DOHH2 (cell line): Measurements from ENCODE around the gene CCL2.

Source experiments
- H3F3A ChIP-seq: fragments of 200-600 bp; sonication (generic), shearing (Covaris generic); 2 replicates; pipeline ENCODE4 v1.6.0; 2016; ENCODE audit warnings: antibody characterized with exemption, mild to moderate bottlenecking; ENCODE audit not compliant: control insufficient read depth, insufficient read depth
- H3K27ac ChIP-seq: fragments of 200-600 bp; sonication (generic); 2 replicates; pipeline ENCODE4 v1.5.1; 2014; ENCODE audit warnings: low read depth, mild to moderate bottlenecking, low read length, moderate library complexity
- H3K27me3 ChIP-seq: fragments of 200-600 bp; sonication (generic); 2 replicates; pipeline ENCODE4 v1.6.1; 2014; ENCODE audit warnings: mild to moderate bottlenecking, low read length, mixed read lengths; ENCODE audit not compliant: control insufficient read depth
- H3K36me3 ChIP-seq: fragments of 200-600 bp; sonication (generic); 2 replicates; pipeline ENCODE4 v1.6.1; 2014; ENCODE audit warnings: mild to moderate bottlenecking, low read length, moderate library complexity, mixed read lengths; ENCODE audit not compliant: control insufficient read depth
- H3K4me1 ChIP-seq: fragments of 200-600 bp; sonication (generic); 2 replicates; pipeline ENCODE4 v1.6.1; 2014; ENCODE audit warnings: mild to moderate bottlenecking, low read length, mixed read lengths; ENCODE audit not compliant: control insufficient read depth
- H3K4me2 ChIP-seq: fragments of 200-600 bp; sonication (generic); 2 replicates; pipeline ENCODE4 v1.6.0; 2014; ENCODE audit warnings: mild to moderate bottlenecking, low read length, moderate library complexity
- H3K4me3 ChIP-seq: fragments of 200-600 bp; sonication (generic); 2 replicates; pipeline ENCODE4 v1.5.1; 2014; ENCODE audit warnings: mild to moderate bottlenecking, low read length, mixed read lengths
- H3K79me2 ChIP-seq: fragments of 200-600 bp; sonication (generic); 2 replicates; pipeline ENCODE4 v1.6.1; 2014; ENCODE audit warnings: mild to moderate bottlenecking, low read length, mixed read lengths; ENCODE audit not compliant: control insufficient read depth
- H3K9me2 ChIP-seq: fragments of 200-600 bp; sonication (generic); replicated peaks from 2 replicates; pipeline ENCODE4 v1.6.1; 2014; ENCODE audit warnings: mild to moderate bottlenecking, low read length, mixed read lengths; ENCODE audit not compliant: control insufficient read depth
- H3K9me3 ChIP-seq: fragments of 200-600 bp; sonication (generic); 2 replicates; pipeline ENCODE4 v1.6.1; 2014; ENCODE audit warnings: antibody characterized with exemption, low read length, mixed read lengths; ENCODE audit not compliant: control insufficient read depth, insufficient read depth
- H4K20me1 ChIP-seq: fragments of 200-600 bp; sonication (generic); 2 replicates; pipeline ENCODE4 v1.6.0; 2014; ENCODE audit warnings: low read depth, mild to moderate bottlenecking, antibody characterized with exemption, low read length, moderate library complexity; ENCODE audit not compliant: control insufficient read depth, insufficient read depth
- CTCF ChIP-seq: fragments of 200-600 bp; sonication (generic); IDR thresholded peaks from one replicate; pipeline ENCODE4 v1.5.1; 2014; ENCODE audit warnings: antibody characterized with exemption, mild to moderate bottlenecking, low read depth, low read length; ENCODE audit not compliant: poor library complexity, severe bottlenecking
- EZH2phosphoT487 ChIP-seq: fragments of 200-600 bp; sonication (generic); IDR thresholded peaks from 2 replicates; pipeline ENCODE4 v1.6.1; 2017; ENCODE audit warnings: borderline replicate concordance, mild to moderate bottlenecking, antibody characterized with exemption, low read length, moderate library complexity, mixed read lengths

The CCL2 gene

GRCh38 chr17:34246881-34247280 is 8.2 kb upstream of the CCL2 start:
- Histone ChIP-seq H3F3A (no peaks in the 10 kb centered on the region), H3K79me2 (no peaks in the 10 kb centered on the region), H3K4me3 (no peak overlapping the region), H3K9me3 (no peaks in the 10 kb centered on the region), H4K20me1 (no peaks in the 10 kb centered on the region), H3K36me3 (no peaks in the 10 kb centered on the region), H3K27ac (no peak overlapping the region), H3K4me1 (peaks cover 7% of the 10 kb centered on the region), H3K4me2 (no peak overlapping the region), H3K9me2 (no peaks in the 10 kb centered on the region), H3K27me3 (no peaks in the 10 kb centered on the region)
- TF ChIP-seq CTCF: no peak
- no peak for TF ChIP-seq EZH2phosphoT487

GRCh38 chr17:34248511-34249024 is 6.5 kb upstream of the CCL2 start:
- H3K9me3 ChIP-seq: no peaks in the 10 kb centered on the region
- no peaks in the 10 kb centered on the region for H3F3A ChIP-seq
- no peak overlapping the region for H3K27ac ChIP-seq
- no peaks in the 10 kb centered on the region for H3K9me2 ChIP-seq
- no peak overlapping the region for H3K4me3 ChIP-seq
- H4K20me1 ChIP-seq: no peaks in the 10 kb centered on the region
- H3K27me3 ChIP-seq: no peaks in the 10 kb centered on the region
- no peaks in the 10 kb centered on the region for H3K36me3 ChIP-seq
- H3K4me2 ChIP-seq: no peak overlapping the region
- TF ChIP-seq CTCF: no peak
- TF ChIP-seq EZH2phosphoT487: no peak
- H3K4me1 ChIP-seq: no peaks in the 10 kb centered on the region
- H3K79me2 ChIP-seq: no peaks in the 10 kb centered on the region

- TF ChIP-seq CTCF (no peak), EZH2phosphoT487 (no peak)
- no peaks in the 10 kb centered on the region for H3K9me3 ChIP-seq
Measured at GRCh38 chr17:34249061-34249460, 6.0 kb upstream of the CCL2 start.

More at GRCh38 chr17:34249061-34249460, 6.0 kb upstream of the CCL2 start:
- H3K4me3 ChIP-seq: no peak overlapping the region
- H3K9me2 ChIP-seq: no peaks in the 10 kb centered on the region
- no peaks in the 10 kb centered on the region for H4K20me1 ChIP-seq
- H3K79me2 ChIP-seq: no peaks in the 10 kb centered on the region
- no peaks in the 10 kb centered on the region for H3K4me1 ChIP-seq
- no peaks in the 10 kb centered on the region for H3F3A ChIP-seq
- H3K36me3 ChIP-seq: no peaks in the 10 kb centered on the region
- H3K27ac ChIP-seq: no peak overlapping the region
- no peaks in the 10 kb centered on the region for H3K27me3 ChIP-seq
- H3K4me2 ChIP-seq: no peak overlapping the region
